A673 (cell line): ENCODE data around the gene SMYD3.

Experiments
- CTCF ChIP-seq: fragments of 300-800, 200-600 bp; sonication (generic); conservative IDR thresholded peaks from 2 replicates; pipeline ENCODE4 v1.5.1; 2017; ENCODE audit warnings: low read depth, mild to moderate bottlenecking, antibody characterized with exemption, low read length, moderate library complexity, mixed read lengths
- EZH2 ChIP-seq: fragments of 200-600 bp; sonication (generic); IDR thresholded peaks from 2 replicates; pipeline ENCODE4 v1.6.1; 2017; ENCODE audit warnings: borderline replicate concordance, low read depth, mild to moderate bottlenecking, mixed read lengths, antibody characterized with exemption, low read length; ENCODE audit not compliant: poor library complexity, severe bottlenecking

DNA sequence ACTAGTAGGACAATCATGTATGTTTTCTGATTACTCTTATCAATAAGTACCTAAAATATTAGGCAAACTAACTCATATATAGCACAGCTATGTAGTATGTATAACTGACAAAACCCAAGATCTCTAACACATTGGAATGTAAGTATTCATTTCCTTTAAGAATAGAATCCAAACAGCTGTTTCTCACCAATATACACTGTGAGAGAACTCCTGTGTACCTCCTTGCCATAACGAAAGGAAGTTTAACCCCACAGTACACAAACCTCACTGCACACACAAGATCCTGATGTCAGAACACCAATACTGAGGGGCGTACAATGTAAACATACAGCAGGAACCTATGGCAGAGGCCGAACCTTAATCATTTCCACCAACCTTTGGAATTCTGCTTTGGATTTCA, 113.0 kb downstream of the SMYD3 start:
- TF ChIP-seq CTCF = no peak
- TF ChIP-seq EZH2 = no peak
